ENCODE measurements around the gene TMEFF2. TPM values are rescaled to one million over a fixed set of nuclear protein-coding genes. Genes with fewer than 3 reads are reported as not detected.

TMEFF2 gene
- total and polyA plus RNA-seq, 2 of the 4 experiments (the other 2 are of a cell fraction): 1.3 to 3.0 TPM

DNA sequence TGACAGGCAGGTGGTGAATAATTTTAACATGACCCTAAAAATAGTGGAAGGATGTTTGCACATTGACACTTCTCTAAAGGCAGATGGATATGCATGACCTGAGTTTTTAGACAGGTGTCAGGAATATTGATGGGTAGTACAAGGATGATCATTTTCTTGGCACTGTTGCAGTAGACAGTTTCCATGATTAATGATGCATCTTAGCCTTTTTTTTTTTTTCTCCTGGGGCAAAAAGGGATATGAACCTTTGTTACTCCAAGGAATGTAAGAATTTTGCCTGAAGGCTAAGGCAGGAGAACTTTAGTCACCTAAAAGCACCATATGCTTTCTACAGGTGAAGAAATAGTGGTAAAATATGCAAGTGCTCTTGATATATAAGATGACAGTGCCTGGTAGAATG is 211.5 kb downstream of the TMEFF2 start:
- no peaks in the 10 kb centered on the region for H3K9me3 ChIP-seq (ENCODE audit: control insufficient read depth, insufficient read depth, low read length)
- H3K56ac ChIP-seq (ENCODE audit: extremely low read depth, insufficient read depth, low read length): no peak overlapping the region
- DNase-seq (no peak), ATAC-seq (ENCODE audit: low read depth) (no peak)
- no peaks in the 10 kb centered on the region for H3K9me1 ChIP-seq (ENCODE audit: insufficient read depth, low read length)
- no peak overlapping the region for H3K14ac ChIP-seq (replicated peaks; ENCODE audit: low read depth, low read length)
- no peak overlapping the region for H4K5ac ChIP-seq (ENCODE audit: low read depth, low read length)
- H3K23ac ChIP-seq (ENCODE audit: low read depth, low read length): no peak overlapping the region
- no peak for TF ChIP-seq POLR2A (IDR thresholded peaks at IDR 0.05; ENCODE audit: low read depth, low read length)
- TF ChIP-seq CHD1 (IDR thresholded peaks at IDR 0.05; ENCODE audit: low read depth, low read length): no peak
- TF ChIP-seq CEBPB (IDR thresholded peaks at IDR 0.05; ENCODE audit: low read depth, low read length): no peak
- TF ChIP-seq, protein P1, sequence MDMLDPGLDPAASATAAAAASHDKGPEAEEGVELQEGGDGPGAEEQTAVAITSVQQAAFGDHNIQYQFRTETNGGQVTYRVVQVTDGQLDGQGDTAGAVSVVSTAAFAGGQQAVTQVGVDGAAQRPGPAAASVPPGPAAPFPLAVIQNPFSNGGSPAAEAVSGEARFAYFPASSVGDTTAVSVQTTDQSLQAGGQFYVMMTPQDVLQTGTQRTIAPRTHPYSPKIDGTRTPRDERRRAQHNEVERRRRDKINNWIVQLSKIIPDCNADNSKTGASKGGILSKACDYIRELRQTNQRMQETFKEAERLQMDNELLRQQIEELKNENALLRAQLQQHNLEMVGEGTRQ (IDR thresholded peaks at IDR 0.05; ENCODE audit: low read depth, low read length): no peak
- TF ChIP-seq SMC3 (IDR thresholded peaks at IDR 0.05; ENCODE audit: low read depth, low read length): no peak
- no peak for TF ChIP-seq RCOR1 (IDR thresholded peaks at IDR 0.05; ENCODE audit: insufficient replicate concordance, low read length)
- TF ChIP-seq RAD21 (IDR thresholded peaks at IDR 0.05; ENCODE audit: low read length): no peak
- no peak for TF ChIP-seq NFE2L2 (IDR thresholded peaks at IDR 0.05; ENCODE audit: low read depth, low read length)
- TF ChIP-seq, protein P2, sequence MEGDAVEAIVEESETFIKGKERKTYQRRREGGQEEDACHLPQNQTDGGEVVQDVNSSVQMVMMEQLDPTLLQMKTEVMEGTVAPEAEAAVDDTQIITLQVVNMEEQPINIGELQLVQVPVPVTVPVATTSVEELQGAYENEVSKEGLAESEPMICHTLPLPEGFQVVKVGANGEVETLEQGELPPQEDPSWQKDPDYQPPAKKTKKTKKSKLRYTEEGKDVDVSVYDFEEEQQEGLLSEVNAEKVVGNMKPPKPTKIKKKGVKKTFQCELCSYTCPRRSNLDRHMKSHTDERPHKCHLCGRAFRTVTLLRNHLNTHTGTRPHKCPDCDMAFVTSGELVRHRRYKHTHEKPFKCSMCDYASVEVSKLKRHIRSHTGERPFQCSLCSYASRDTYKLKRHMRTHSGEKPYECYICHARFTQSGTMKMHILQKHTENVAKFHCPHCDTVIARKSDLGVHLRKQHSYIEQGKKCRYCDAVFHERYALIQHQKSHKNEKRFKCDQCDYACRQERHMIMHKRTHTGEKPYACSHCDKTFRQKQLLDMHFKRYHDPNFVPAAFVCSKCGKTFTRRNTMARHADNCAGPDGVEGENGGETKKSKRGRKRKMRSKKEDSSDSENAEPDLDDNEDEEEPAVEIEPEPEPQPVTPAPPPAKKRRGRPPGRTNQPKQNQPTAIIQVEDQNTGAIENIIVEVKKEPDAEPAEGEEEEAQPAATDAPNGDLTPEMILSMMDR (conservative IDR thresholded peaks at IDR 0.05; ENCODE audit: low read depth, low read length): no peak
- no peak overlapping the region for H2AFZ ChIP-seq (replicated peaks; ENCODE audit: low read length, poor library complexity)
- intact Hi-C loops (cut with micrococcal nuclease) (no loop called here), dilution Hi-C loops (cut with HindIII; ENCODE audit: low sequenced_read_pairs, unreplicated experiment) (no loop called here), in situ Hi-C loops (cut with MboI; ENCODE audit: low sequenced_read_pairs) (no loop called here)
- H2BK120ac ChIP-seq (ENCODE audit: low read depth, low read length): no peak overlapping the region
- H3K4me3 ChIP-seq (ENCODE audit: insufficient read depth, low read depth, low read length): no peak overlapping the region
- no peak overlapping the region for H4K8ac ChIP-seq (ENCODE audit: low read depth in 2 of 2, low read length in 2 of 2)
- H3K36me3 ChIP-seq (ENCODE audit: control insufficient read depth, insufficient read depth, low read length): no peaks in the 10 kb centered on the region
- H4K91ac ChIP-seq (ENCODE audit: insufficient read depth, low read depth, low read length): no peak overlapping the region
- ChIA-PET POLR2A (ENCODE audit: unreplicated experiment) (no interaction called here), CTCF (no interaction called here)
- H4K20me1 ChIP-seq (ENCODE audit: insufficient read depth, low read length): no peaks in the 10 kb centered on the region
- H3K79me1 ChIP-seq (ENCODE audit: low read depth in 1 of 2, low read length in 2 of 2): no peaks in the 10 kb centered on the region
- no peak overlapping the region for H2AK5ac ChIP-seq (ENCODE audit: low read depth, low read length)
- no peak overlapping the region for H3K18ac ChIP-seq (ENCODE audit: low read depth, low read length)
- no peak overlapping the region for H3K9ac ChIP-seq (ENCODE audit: low read depth, low read length)
- no TSS peak for BruUV-seq (replicated peaks)
- H2AK9ac ChIP-seq (replicated peaks; ENCODE audit: low read depth, low read length, poor library complexity): no peak overlapping the region
- no peak overlapping the region for H2BK5ac ChIP-seq (ENCODE audit: low read depth, low read length, poor library complexity, severe bottlenecking)
- no peaks in the 10 kb centered on the region for H3K27me3 ChIP-seq (ENCODE audit: control insufficient read depth, insufficient read depth, low read length)
- H3K4ac ChIP-seq (ENCODE audit: low read depth, low read length): no peak overlapping the region
- H2BK20ac ChIP-seq (ENCODE audit: low read depth, low read length): no peak overlapping the region
- H3K4me2 ChIP-seq (ENCODE audit: low read depth, low read length): no peak overlapping the region
- no peak overlapping the region for H3K27ac ChIP-seq (ENCODE audit: insufficient read depth, low read length)
- H3K4me1 ChIP-seq (ENCODE audit: control insufficient read depth, insufficient read depth, low read length): no peaks in the 10 kb centered on the region
- no peak overlapping the region for H2BK15ac ChIP-seq (ENCODE audit: low read depth, low read length)

Measured in IMR-90 (cell line).